HFFc6 (cell line): Measurements from ENCODE around the gene NAALADL1. TPM values are rescaled to one million over a fixed set of nuclear protein-coding genes. Genes with fewer than 3 reads are reported as not detected.

ENCODE experiments used
- DNase-seq: peaks from one replicate; pipeline ENCODE4 v3.0.0-alpha.2; 2018
- H3K27ac Mint-ChIP-seq: 2 replicates; pipeline ENCODE4 v1.8.0; 2020; ENCODE audit warnings: mild to moderate bottlenecking, mixed read lengths
- H3K27me3 Mint-ChIP-seq: 2 replicates; pipeline ENCODE4 v1.8.0; 2021; ENCODE audit warnings: mild to moderate bottlenecking, moderate library complexity, mixed read lengths; ENCODE audit not compliant: insufficient read depth
- H3K36me3 Mint-ChIP-seq: 2 replicates; pipeline ENCODE4 v1.8.0; 2021; ENCODE audit warnings: low read depth, mixed read lengths
- H3K4me1 Mint-ChIP-seq: 2 replicates; pipeline ENCODE4 v1.8.0; 2020; ENCODE audit warnings: low read depth, mixed read lengths
- H3K4me3 Mint-ChIP-seq: 2 replicates; pipeline ENCODE4 v1.8.0; 2020; ENCODE audit warnings: mild to moderate bottlenecking, moderate library complexity, mixed read lengths
- H3K9me3 Mint-ChIP-seq: 2 replicates; pipeline ENCODE4 v1.8.0; 2020; ENCODE audit warnings: mild to moderate bottlenecking, mixed read lengths
- total RNA-seq, 6 experiments: library from RNA; stranded (reverse); fragmentation: NEBNext Ultra II Directional; extraction: Animal tissue kit (Norgen Biotek cat#: 25700); gene quantifications; 2 replicates in 1 of 6; 3 replicates in 5 of 6; pipeline ENCODE4 v1.2.3, GENCODE V29; 2021
- TF ChIP-seq, protein P1 (sequence below): fragments of 200-600 bp; sonication (generic); IDR thresholded peaks from 2 replicates; pipeline ENCODE4 v1.5.0; 2021; ENCODE audit warnings: antibody characterized with exemption, mild to moderate bottlenecking

Gene NAALADL1
- total RNA-seq, 6 experiments from 2014 or later, result not detected

DNA sequence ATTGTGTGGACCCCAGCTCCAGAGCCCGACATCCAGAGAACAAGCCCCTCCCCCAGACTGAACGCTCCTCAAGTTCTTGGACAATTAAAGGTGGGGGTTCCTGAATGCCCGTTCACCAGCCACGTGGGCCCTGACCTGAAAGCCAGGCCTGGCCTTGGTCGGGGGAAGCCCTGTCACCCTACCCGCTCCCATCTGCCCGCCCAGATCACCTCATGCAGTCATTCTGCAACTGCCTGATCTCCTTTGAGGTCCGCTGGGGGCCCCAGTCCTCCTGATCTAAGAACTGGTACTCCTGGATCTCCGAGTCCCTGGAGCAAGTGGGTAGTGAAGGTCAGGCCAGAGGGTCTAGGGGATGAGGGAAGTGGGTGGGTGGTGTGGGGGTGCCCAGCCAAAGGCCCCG, 9.1 kb upstream of the NAALADL1 start:
- DNase-seq, result no peak
- Mint-ChIP-seq H3K4me3 (no peak overlapping the region), H3K27ac (no peak overlapping the region), H3K9me3 (no peaks in the 10 kb centered on the region), H3K36me3 (no peaks in the 10 kb centered on the region), H3K4me1 (no peaks in the 10 kb centered on the region), H3K27me3 (no peaks in the 10 kb centered on the region; the same call in 1 of the 2 replicates)
- TF ChIP-seq, protein P1, sequence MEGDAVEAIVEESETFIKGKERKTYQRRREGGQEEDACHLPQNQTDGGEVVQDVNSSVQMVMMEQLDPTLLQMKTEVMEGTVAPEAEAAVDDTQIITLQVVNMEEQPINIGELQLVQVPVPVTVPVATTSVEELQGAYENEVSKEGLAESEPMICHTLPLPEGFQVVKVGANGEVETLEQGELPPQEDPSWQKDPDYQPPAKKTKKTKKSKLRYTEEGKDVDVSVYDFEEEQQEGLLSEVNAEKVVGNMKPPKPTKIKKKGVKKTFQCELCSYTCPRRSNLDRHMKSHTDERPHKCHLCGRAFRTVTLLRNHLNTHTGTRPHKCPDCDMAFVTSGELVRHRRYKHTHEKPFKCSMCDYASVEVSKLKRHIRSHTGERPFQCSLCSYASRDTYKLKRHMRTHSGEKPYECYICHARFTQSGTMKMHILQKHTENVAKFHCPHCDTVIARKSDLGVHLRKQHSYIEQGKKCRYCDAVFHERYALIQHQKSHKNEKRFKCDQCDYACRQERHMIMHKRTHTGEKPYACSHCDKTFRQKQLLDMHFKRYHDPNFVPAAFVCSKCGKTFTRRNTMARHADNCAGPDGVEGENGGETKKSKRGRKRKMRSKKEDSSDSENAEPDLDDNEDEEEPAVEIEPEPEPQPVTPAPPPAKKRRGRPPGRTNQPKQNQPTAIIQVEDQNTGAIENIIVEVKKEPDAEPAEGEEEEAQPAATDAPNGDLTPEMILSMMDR, result no peak

DNA sequence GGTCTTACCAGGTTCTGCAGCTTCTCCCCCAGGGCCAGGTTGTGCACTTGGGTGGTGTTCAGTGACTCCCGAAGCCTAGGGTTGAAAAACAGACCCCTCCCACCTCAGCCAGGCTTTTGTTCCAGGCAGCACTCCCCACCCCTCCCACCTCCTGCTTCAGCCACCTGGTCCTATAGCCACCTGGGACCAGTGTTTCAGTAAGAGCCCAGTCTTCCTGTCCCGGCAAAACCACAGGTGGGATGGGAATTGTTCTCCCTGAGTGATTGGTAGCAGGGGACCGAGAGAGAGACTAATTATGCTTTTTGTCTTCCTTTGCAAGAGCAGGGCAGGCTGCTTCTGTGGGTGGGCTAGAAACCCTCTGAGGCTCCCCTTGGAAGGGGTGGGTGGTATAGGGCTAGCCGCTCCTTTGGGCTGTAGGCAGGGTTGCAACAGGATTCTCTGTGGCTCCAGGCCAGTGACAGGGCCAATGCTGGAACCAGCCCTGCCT, 8.5 kb upstream of the NAALADL1 start:
- Mint-ChIP-seq H3K9me3 (no peaks in the 10 kb centered on the region), H3K4me3 (no peak overlapping the region), H3K27me3 (no peaks in the 10 kb centered on the region; the same call in 1 of the 2 replicates), H3K27ac (no peak overlapping the region), H3K36me3 (no peaks in the 10 kb centered on the region), H3K4me1 (no peaks in the 10 kb centered on the region)
- DNase-seq, result no peak
- TF ChIP-seq, protein P1, result no peak

DNA sequence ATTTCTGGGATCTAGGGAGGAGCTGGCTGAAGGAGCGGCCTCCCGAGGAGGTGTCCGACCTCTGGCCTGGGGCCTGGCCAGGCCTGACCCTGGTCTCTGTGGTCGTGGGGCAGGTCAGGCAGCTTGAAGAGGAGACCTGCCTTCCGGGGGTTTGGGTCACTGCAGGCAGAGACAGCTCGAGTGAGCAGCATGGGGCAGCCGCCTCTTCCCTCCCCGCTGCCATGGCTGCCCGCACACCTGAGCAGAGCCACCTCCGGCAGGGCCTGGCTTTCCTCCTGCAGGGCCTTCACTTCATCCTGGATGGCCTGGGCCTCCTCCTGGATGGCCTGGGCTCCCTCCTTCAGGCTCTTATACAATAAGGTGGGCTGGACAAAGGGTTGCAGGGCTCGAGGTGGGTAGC, 8.0 kb upstream of the NAALADL1 start:
- H3K27ac Mint-ChIP-seq, result no peak overlapping the region
- H3K36me3 Mint-ChIP-seq, result no peaks in the 10 kb centered on the region
- no peaks in the 10 kb centered on the region; the same call in 1 of the 2 replicates for H3K27me3 Mint-ChIP-seq
- no peaks in the 10 kb centered on the region for H3K9me3 Mint-ChIP-seq
- no peaks in the 10 kb centered on the region for H3K4me1 Mint-ChIP-seq
- DNase-seq, result no peak
- H3K4me3 Mint-ChIP-seq, result no peak overlapping the region
- TF ChIP-seq, protein P1, result no peak

DNA sequence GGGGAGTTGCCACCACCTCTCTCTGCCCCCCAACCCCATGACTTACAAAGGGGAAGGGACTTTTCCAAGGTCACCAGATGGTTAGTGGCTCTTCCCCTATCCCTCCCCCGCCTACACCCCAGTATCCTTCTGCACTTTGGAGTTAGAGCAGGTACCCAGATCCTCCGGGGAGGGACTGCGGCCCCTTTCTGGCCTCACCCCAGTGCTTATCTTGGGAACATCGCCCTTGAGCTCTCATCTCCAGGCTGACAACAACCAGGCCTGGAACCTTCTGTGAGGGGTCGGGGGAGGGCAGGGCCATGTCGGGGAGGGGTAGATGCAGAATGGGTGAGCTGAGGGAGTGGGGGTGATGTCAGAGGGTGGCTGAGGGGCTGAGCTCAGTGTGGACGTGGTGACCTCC, 7.5 kb upstream of the NAALADL1 start:
- TF ChIP-seq, protein P1, result no peak
- no peak for DNase-seq

DNA sequence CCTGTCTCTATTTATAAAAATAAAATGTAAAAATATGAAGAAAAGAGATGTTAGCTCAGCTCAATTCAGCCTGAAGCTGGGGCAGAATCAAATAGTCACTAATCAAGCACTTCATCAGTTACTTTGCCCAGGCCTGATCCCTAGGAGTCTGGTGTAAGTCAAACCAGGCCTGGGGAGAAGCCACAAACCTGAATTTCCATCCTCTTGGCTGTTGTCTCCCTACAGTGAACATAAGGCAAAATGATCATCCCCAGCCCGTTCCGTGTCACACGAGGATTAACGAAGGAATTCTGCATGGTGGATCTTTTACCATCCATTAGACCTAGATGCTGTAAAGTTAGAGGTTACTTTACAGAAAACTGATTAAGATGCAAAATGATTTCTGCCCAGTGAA, 6.5 kb upstream of the NAALADL1 start:
- no peaks in the 10 kb centered on the region for H3K36me3 Mint-ChIP-seq
- no peak for DNase-seq
- no peak overlapping the region for H3K4me3 Mint-ChIP-seq
- TF ChIP-seq, protein P1, result no peak
- H3K27ac Mint-ChIP-seq, result no peak overlapping the region
- peaks cover 2% of the 10 kb centered on the region; the same call in 1 of the 2 replicates for H3K27me3 Mint-ChIP-seq
- H3K4me1 Mint-ChIP-seq, result peaks cover 7% of the 10 kb centered on the region; the same call in 1 of the 2 replicates
- no peaks in the 10 kb centered on the region for H3K9me3 Mint-ChIP-seq

More for the DNA sequence above, 7.5 kb upstream of the NAALADL1 start:
- Mint-ChIP-seq H3K27ac (no peak overlapping the region), H3K27me3 (no peaks in the 10 kb centered on the region; the same call in 1 of the 2 replicates), H3K4me1 (peaks cover 4% of the 10 kb centered on the region; the same call in 1 of the 2 replicates), H3K4me3 (no peak overlapping the region), H3K36me3 (no peaks in the 10 kb centered on the region), H3K9me3 (no peaks in the 10 kb centered on the region)

DNA sequence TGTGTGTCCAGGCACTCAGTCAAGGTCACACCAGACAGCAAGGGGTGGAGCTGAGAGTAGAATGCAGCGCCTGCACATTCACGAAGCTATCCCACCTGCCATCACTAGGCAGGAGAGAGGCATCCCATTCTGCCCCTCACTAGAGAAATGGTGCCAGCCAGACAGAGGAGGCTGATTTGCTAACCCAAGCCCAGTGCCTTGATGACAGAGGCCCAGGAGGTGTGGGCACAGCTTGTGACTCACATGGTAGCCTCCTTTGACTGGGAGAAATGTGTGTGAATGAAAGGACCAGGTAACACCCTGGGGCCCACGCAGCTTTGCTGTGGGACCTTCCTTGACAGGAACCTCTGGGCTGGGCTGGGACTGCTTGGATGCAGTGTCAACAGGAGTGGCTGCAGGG, 5.2 kb upstream of the NAALADL1 start:
- no peaks in the 10 kb centered on the region for H3K36me3 Mint-ChIP-seq
- no peaks in the 10 kb centered on the region for H3K9me3 Mint-ChIP-seq
- peaks cover 7% of the 10 kb centered on the region for H3K27me3 Mint-ChIP-seq
- no peak overlapping the region for H3K27ac Mint-ChIP-seq
- peaks cover 7% of the 10 kb centered on the region; the same call in 1 of the 2 replicates for H3K4me1 Mint-ChIP-seq
- DNase-seq, result no peak
- TF ChIP-seq, protein P1, result no peak
- H3K4me3 Mint-ChIP-seq, result no peak overlapping the region
